K562 (cell line): ENCODE results near the gene FAM217B. TPM values are rescaled to one million over a fixed set of nuclear protein-coding genes. Genes with fewer than 3 reads are reported as not detected.

Experiments
- BHLHE40 ChIP-seq: IDR thresholded peaks from 2 replicates; pipeline ENCODE4 v1.6.1; 2011; ENCODE audit warnings: low read length, improper control_type of control experiment
- BRD4 ChIP-seq: fragments of 200-600 bp; sonication (generic); IDR thresholded peaks from 2 replicates; pipeline ENCODE4 v1.6.1; 2017; ENCODE audit warnings: inconsistent platforms
- CBX2 ChIP-seq: fragments of 200-600 bp; sonication (generic); IDR thresholded peaks from one replicate; pipeline ENCODE4 v1.6.1; 2012; ENCODE audit warnings: mild to moderate bottlenecking, low read length, inconsistent platforms; ENCODE audit not compliant: insufficient read depth, poor library complexity, severe bottlenecking
- HMGN3 ChIP-seq: IDR thresholded peaks from 2 replicates; pipeline ENCODE4 v1.6.1; 2011; ENCODE audit warnings: borderline replicate concordance, low read depth, mild to moderate bottlenecking, mixed read lengths, low read length; ENCODE audit not compliant: insufficient read length; ENCODE audit errors: extremely low read depth
- KAT2B ChIP-seq: IDR thresholded peaks from one replicate; pipeline ENCODE4 v1.6.1; 2012; ENCODE audit warnings: low read depth, mild to moderate bottlenecking, control low read depth, inconsistent platforms, low read length, moderate library complexity
- MTA3 ChIP-seq: fragments of 450-650 bp; formaldehyde crosslinking; IDR thresholded peaks from 2 replicates; pipeline ENCODE4 v1.6.1; 2017; ENCODE audit warnings: mild to moderate bottlenecking, borderline replicate concordance
- POLR2G ChIP-seq: fragments of 200-400 bp; formaldehyde crosslinking; IDR thresholded peaks from 2 replicates; pipeline ENCODE4 v1.6.1; 2017; ENCODE audit warnings: low read depth, mild to moderate bottlenecking, antibody characterized with exemption, low read length, moderate library complexity
- PTTG1 ChIP-seq: fragments of 450-650 bp; IDR thresholded peaks from 2 replicates; pipeline ENCODE4 v1.6.1; 2016; ENCODE audit warnings: low read depth, mild to moderate bottlenecking, missing genetic modification characterization, missing compliant biosample characterization
- RBM22 ChIP-seq: fragments of 200-400 bp; formaldehyde crosslinking; IDR thresholded peaks from 2 replicates; pipeline ENCODE4 v1.6.1; 2018; ENCODE audit warnings: low read length, low read depth; ENCODE audit not compliant: poor library complexity, severe bottlenecking
- SIRT6 ChIP-seq: IDR thresholded peaks from one replicate; pipeline ENCODE4 v1.6.1; 2012; ENCODE audit warnings: low read depth, mild to moderate bottlenecking, control low read depth, inconsistent platforms, low read length, moderate library complexity
- STAT5A ChIP-seq: IDR thresholded peaks from 2 replicates; pipeline ENCODE4 v1.6.1; 2012; ENCODE audit warnings: low read length, inconsistent platforms, borderline replicate concordance
- TOE1 ChIP-seq, 2 experiments: fragments of 450-650 bp in 1 of 2; sonication (generic) in 1 of 2; formaldehyde crosslinking in 1 of 2; IDR thresholded peaks; 2 replicates each; pipeline versions ENCODE4 v1.7.1 to v1.8.0; 2016 to 2022; ENCODE audit warnings: borderline replicate concordance in 2 of 2, mild to moderate bottlenecking in 2 of 2, antibody characterized with exemption in 1 of 2, inconsistent platforms in 1 of 2, low read depth in 1 of 2, missing genetic modification reagents in 1 of 2, moderate library complexity in 1 of 2
- TRIM24 ChIP-seq, 2 experiments: fragments of 450-650 bp; IDR thresholded peaks; 2 replicates each; pipeline ENCODE4 v1.6.1; 2016
- ZNF347 ChIP-seq: fragments of 450-650 bp; formaldehyde crosslinking; IDR thresholded peaks from 2 replicates; pipeline ENCODE4 v1.4.0; 2020; ENCODE audit warnings: low read depth, mild to moderate bottlenecking, moderate library complexity
- ZNF398 ChIP-seq: fragments of 250-450 bp; sonication (Bioruptor Pico); IDR thresholded peaks from 2 replicates; pipeline ENCODE4 v1.8.0; 2021; ENCODE audit warnings: moderate library complexity, mild to moderate bottlenecking, inconsistent platforms
- ZNF586 ChIP-seq: fragments of 450-650 bp; formaldehyde crosslinking; conservative IDR thresholded peaks from 2 replicates; pipeline ENCODE4 v1.4.0; 2020; ENCODE audit warnings: mild to moderate bottlenecking, moderate library complexity
- polyA plus RNA-seq, 8 experiments: library from polyadenylated mRNA; depleted of rRNA in 4 of 8; stranded (reverse) in 5 of 8; unstranded in 3 of 8; fragments of >200 nt; fragmentation: Nextera tagmentation in 2 of 8; fragmentation: Illumina TruSeq in 1 of 8; extraction: Ambion mirVana in 2 of 8; extraction: Trizol in 1 of 8; gene quantifications; 2 replicates each; pipeline versions ENCODE4 v1.2.1 to v1.2.3, GENCODE V29; 2011 to 2014; ENCODE audit warnings: inconsistent platforms in 1 of 8, missing spikeins in 1 of 8
- total RNA-seq, 7 experiments: library from RNA; depleted of rRNA in 6 of 7; stranded (reverse); fragments of >200 nt in 6 of 7; fragmentation: Illumina TruSeq in 2 of 7; extraction: Trizol in 2 of 7; gene quantifications; 2 replicates each; pipeline versions ENCODE4 v1.2.1 to v1.2.3, GENCODE V29; 2011 to 2021; ENCODE audit warnings: low replicate concordance in 1 of 7
- TF ChIP-seq, protein P1 (sequence below), 3 experiments: IDR thresholded peaks in 2 of 3; conservative IDR thresholded peaks in 1 of 3; 2 replicates each; pipeline ENCODE4 v1.5.1; 2011 to 2012; ENCODE audit warnings: low read length in 3 of 3, mild to moderate bottlenecking in 3 of 3, control low read depth in 2 of 3, improper control_type of control experiment in 1 of 3, inconsistent platforms in 1 of 3, low read depth in 1 of 3, mixed read lengths in 1 of 3, moderate library complexity in 1 of 3; ENCODE audit not compliant: insufficient read depth in 2 of 3
- TF ChIP-seq, protein P2 (sequence below): fragments of 250-450 bp; sonication (Bioruptor Pico); IDR thresholded peaks from 2 replicates; pipeline ENCODE4 v1.5.0; 2021; ENCODE audit warnings: mild to moderate bottlenecking, moderate library complexity

Gene FAM217B
- total and polyA plus RNA-seq, 9 of the 15 experiments (the other 6 are each of a cell fraction or from before 2014, with no cell fraction given) = 4.8 to 11.4 (median 6.9) TPM

DNA sequence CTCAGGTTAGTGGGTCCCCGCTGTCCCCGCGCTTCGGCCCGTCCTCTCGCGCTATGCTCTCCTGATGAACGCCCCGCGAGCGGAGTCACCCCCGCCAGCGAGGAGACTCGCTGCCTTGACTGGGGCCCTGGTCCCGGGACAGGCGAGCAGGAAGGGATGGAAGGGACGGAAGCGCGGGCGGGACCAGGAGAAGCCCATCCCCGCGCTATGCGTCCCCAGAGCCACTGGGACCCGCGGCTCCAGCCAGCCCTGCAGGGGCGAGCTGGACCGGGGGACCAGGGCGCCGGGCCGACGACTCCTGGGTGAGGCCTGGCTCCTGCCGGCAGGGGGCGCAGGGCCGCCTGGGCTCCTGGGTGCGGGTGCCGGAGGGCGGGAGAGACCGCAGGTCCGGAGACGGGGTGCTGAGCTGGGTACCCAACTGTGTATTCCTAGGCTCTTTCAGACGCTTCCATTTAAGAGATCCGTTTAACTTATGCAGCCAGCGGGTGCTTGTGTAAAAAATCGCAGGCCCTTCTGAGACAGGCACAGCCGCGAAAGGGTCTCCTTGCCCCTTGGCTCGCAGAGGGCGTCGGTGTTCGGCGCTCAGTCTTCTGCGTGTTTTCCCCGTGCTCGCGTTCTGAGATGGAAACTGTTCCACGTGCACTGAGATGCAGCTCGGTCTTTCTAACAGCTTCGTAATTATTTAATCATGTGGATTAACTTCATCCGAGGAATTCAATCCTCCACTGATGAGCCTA is 6.2 kb upstream of the FAM217B start (continued):
- no peak for TF ChIP-seq CBX2
- peak; percentile 76; the same call in 1 of the 2 replicates for TF ChIP-seq MTA3
- TF ChIP-seq, protein P1, sequence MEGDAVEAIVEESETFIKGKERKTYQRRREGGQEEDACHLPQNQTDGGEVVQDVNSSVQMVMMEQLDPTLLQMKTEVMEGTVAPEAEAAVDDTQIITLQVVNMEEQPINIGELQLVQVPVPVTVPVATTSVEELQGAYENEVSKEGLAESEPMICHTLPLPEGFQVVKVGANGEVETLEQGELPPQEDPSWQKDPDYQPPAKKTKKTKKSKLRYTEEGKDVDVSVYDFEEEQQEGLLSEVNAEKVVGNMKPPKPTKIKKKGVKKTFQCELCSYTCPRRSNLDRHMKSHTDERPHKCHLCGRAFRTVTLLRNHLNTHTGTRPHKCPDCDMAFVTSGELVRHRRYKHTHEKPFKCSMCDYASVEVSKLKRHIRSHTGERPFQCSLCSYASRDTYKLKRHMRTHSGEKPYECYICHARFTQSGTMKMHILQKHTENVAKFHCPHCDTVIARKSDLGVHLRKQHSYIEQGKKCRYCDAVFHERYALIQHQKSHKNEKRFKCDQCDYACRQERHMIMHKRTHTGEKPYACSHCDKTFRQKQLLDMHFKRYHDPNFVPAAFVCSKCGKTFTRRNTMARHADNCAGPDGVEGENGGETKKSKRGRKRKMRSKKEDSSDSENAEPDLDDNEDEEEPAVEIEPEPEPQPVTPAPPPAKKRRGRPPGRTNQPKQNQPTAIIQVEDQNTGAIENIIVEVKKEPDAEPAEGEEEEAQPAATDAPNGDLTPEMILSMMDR (IDR thresholded peaks at IDR 0.05 in 2 of 3, conservative IDR thresholded peaks at IDR 0.05 in 1 of 3; ENCODE audit: insufficient read depth in 2 of 3, low read depth in 1 of 3, low read length in 3 of 3) = peak; percentile 81 to 90 (median 87)
- no peak for TF ChIP-seq STAT5A
- no peak for TF ChIP-seq RBM22
- peak; percentile 52; the same call in 1 of the 2 replicates for TF ChIP-seq BHLHE40
- TF ChIP-seq, protein P2, sequence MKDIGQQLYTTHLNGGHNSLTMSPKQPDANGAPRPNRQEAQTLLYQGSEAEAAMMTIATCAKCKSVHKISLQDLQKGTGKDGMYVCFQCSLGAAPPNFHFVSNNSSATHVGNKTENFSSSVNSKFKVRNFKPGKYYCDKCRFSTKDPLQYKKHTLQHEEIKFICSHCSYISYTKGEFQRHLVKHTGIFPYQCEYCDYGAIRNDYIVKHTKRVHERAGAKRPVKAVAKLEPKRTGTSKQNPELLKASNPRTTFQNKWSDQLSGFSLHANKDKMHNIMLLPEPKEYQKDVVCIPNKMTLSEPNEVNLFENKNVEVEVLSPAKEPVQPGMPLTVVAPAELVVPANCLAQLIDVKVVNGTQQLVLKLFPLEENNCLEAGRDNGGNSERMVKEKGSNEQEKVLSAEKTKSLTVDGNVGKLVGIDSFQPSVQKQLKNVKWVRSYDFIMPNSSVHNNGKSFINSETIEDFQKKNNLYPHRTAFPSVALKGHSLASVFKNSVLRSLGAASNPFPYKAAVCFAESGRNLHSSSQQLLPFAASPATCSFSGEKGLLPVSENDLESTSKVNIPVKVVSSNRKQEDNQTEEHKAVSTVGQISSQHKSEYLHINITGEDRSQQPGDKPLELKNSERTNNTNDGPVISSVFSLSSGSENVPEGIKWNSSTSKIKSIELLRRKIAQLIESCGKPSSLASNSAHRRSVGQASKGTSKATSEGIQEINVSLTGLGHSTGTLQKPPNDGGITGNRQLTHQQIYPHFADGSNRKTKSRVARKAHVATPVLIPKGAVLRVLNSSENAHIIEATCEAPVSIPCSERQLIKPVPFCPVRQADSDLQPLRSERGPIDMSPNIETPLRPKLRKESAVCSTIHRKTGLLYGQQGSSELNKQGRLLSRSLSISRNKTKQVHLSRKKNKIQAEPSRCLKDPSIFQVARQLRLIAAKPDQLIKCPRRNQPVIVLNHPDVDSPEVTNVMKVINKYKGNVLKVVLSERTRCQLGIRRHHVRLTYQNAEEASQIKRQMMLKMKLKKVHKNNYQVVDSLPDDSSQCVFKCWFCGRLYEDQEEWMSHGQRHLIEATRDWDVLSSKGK = no peak
- TF ChIP-seq ZNF347 (CRISPR knock-in tag) = no peak
- TF ChIP-seq SIRT6 = no peak
- TF ChIP-seq ZNF586 (CRISPR knock-in tag) = no peak
- TF ChIP-seq BRD4 = no peak
- TF ChIP-seq TRIM24 (IDR thresholded peaks at IDR 0.05) = 0 out of 4 replicates have a peak, but pooled peaks of 1 of the 2 experiments have one; percentile 6
- TF ChIP-seq HMGN3 = no peak
- TF ChIP-seq PTTG1 (tag) = no peak
- TF ChIP-seq ZNF398 (CRISPR knock-in tag) = no peak
- TF ChIP-seq POLR2G = peak; percentile 63
- no peak for TF ChIP-seq KAT2B
- no peak for TF ChIP-seq TOE1 (IDR thresholded peaks at IDR 0.05; ENCODE audit: borderline replicate concordance)
- no peak for TF ChIP-seq TOE1 (CRISPR knock-in tag; IDR thresholded peaks at IDR 0.05; ENCODE audit: borderline replicate concordance, low read depth)
